GM19099 (cell line): ENCODE measurements around the gene SPOCK3.

Experiments used
- POLR2A ChIP-seq: IDR thresholded peaks from 3 replicates; pipeline ENCODE4 v1.6.1; 2011; ENCODE audit warnings: low read depth; ENCODE audit not compliant: insufficient read length; ENCODE audit errors: extremely low read depth

SPOCK3 gene

DNA sequence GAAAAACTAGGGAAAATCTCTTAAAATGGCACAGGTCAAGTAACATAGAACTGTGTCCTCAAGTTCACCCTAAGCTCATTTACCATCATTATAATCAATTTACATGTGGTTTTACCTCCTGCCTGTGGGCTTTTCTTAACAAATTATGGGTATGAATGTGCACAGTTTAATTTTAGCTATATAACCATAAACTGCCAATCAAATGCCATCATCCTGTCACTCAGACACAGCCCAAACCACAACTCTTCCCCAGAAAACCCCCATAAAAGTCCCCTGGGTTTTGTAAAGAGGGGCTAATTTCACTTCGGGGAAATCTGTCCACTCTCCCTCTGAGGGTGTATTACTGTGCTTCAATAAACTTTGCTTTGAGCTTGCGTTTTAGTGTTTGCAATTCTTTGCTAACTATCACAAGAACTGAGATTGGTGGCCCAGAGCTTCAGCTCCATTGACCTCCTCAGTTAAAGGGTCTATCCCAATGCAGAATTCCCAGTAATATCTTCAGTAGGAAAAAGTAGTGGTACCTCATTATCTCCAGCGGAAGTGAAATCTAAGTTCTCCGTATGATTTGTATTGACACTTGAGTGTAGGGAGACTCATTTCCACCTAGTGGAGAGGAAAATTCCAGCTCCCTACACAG is 394.6 kb downstream of the SPOCK3 start:
- no peak for TF ChIP-seq POLR2A

DNA sequence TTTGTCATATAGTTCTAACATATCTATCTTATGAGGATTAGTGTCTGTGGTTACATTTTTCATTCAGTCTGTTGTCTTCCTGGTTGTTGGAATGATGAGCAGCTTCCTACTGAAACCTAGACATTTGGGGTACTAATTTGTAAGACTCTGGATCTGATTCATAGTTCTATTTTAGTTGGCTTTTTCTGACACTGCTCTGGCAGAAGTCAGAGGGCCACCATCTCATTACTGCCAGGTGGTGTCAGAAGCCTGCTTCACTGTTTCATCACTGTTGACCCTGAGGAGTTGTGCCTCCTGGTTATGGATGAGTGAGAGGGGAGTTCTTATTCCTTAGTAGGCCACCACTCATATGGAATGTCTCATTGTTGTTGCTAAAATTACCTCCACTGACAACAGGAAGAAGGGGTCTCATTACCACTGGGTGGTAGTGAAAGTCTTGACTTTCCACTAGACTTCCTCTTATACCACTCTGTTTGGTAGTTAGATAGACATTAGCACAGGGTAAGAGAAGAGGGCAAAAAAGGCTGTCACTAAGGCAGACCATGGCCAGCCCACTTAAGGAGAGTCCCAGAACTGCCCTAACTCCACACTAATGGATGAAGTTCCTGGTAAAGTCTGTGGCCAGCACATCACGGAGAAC is 395.2 kb downstream of the SPOCK3 start:
- TF ChIP-seq POLR2A: no peak

GRCh38 chr4:166836865-166837264 is 397.4 kb downstream of the SPOCK3 start:
- no peak for TF ChIP-seq POLR2A

DNA sequence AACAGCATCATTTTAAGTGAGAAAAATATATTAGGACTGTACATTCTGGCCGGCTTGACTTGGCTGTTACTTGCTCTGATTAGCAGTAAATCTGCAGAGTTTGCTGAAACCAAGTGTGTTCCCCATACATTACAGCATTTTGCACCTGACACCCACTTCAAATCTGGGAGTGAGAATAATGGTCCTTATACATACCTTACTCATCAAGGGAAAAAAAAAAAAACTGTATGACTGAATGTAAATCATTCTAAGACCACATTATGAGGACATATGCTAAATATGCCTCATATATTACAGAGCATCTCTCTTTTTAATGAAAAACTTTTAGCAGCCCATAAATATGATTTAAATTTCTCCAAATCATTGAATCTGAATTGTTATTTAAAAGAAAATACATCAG is 406.7 kb downstream of the SPOCK3 start:
- no peak for TF ChIP-seq POLR2A

GRCh38 chr4:166827167-166827566 is 407.1 kb downstream of the SPOCK3 start:
- TF ChIP-seq POLR2A: no peak

DNA sequence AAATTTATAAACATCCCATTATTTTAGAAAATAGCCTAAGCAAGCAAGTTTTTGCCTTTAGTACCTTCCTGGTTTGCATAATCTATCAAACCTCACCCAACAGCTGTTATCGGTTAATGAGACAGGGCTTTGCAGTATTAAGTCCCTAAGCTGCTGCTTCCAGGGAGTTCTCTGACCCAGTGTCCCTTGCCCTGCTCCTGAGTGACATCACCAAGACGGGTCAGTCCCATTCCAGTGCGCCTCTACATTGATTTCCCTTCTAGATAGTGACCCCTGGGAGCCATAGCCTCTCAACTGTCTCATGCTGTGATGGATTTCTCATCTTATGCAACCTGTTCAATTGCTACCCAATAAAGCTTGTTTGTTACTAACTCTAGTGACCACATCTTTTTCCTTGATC is 410.4 kb downstream of the SPOCK3 start:
- no peak for TF ChIP-seq POLR2A

GRCh38 chr4:166823126-166823525 is 411.2 kb downstream of the SPOCK3 start:
- no peak for TF ChIP-seq POLR2A

- no peak for TF ChIP-seq POLR2A
Observed at GRCh38 chr4:166822386-166822785, 411.9 kb downstream of the SPOCK3 start.

DNA sequence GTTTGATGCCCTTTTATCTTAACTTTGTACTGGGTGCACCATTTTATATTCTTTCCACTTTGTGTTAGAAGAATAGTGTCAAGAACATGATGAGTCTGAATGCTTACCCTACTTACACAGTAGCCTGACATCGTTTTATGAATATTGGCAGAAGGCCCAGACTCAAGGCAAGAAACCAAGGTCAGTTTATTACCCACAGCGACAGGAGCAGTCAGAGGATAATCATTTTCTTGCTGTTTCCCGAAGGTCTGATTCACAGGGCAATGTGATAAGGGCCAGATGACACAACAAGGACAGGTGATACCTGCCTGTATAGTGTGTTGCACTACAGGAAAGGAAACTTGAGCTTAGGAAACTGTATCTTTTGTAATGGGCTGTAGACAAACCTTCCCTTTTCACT is 417.4 kb downstream of the SPOCK3 start:
- no peak for TF ChIP-seq POLR2A

DNA sequence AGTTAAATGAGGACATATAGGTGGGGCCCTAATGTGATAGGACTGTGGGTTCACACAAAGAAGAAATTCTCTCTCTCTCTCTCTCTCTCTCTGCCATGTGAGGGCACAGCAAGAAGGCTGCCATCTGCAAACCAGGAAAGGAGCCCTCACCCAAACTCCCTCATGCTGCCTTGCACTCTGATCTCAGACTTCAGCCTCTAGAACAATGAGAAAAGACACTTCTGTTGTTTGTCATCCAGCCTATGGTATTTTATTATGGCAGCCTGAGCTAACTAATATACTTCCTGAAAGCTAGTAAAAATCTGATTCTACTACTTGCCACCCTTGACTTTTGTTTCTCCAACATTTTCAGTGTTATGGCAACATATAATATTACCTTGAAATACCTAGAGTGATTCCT is 425.9 kb downstream of the SPOCK3 start:
- TF ChIP-seq POLR2A: no peak

GRCh38 chr4:166802346-166802745 is 431.9 kb downstream of the SPOCK3 start:
- TF ChIP-seq POLR2A: no peak

DNA sequence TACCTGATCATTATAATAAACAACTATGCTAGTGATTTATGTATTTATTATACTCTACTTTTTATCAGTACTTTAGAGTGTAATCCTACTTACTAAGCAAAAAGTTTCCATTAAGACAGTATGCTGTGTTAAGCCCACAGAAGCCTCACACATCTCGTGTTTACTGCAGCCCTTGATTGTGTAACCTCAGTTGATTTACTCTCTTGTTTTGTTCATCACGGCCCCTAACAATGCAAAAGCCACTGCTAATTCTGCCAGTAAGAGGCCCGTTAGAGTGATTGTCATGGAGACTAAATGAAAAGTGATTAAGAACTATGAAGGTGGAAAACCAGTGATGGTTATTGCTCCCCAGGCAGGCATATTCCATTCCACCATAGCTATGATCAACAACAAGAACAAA is 436.2 kb downstream of the SPOCK3 start:
- TF ChIP-seq POLR2A: no peak

- TF ChIP-seq POLR2A: no peak
Observed at GRCh38 chr4:166777760-166778159, 456.5 kb downstream of the SPOCK3 start.

DNA sequence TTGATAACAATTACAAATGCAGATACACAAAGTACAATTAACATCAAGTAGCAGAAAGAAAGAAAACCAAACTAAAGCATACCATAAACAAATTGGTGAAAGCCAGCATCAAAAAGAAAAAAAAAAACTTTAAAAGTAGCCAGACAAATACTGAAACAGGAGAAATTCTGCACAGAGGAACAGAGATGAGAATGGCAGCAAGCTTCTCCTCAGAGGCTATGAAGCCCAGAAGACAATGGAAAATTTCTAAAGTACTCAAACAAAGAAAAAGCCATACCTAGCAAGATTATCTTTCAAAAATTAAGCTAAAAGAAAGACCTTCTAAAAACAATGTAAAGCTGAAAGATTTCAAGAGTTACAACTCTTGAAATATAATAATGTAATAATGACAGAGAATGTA is 471.3 kb downstream of the SPOCK3 start:
- no peak for TF ChIP-seq POLR2A

DNA sequence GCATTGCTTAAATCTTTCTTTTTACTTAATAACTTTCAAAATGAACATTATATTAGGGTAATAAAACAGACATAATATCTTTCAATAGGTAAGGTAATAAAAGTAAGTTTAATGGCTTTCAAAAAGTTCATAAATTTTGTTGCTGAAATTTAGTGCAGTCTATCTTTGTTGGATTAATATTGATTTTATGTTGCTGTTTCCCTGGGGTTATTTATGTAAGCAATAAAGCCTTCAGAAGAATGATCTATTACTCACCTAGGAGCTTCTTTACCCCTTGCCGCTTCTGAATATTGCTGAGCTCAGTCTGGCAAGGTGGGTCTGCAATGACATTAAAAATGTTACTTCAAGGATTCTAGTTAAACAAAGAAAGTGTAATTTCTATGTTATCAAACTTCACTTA is 492.6 kb downstream of the SPOCK3 start:
- TF ChIP-seq POLR2A: no peak

GRCh38 chr4:166737430-166737829 is 496.9 kb downstream of the SPOCK3 start:
- no peak for TF ChIP-seq POLR2A

DNA sequence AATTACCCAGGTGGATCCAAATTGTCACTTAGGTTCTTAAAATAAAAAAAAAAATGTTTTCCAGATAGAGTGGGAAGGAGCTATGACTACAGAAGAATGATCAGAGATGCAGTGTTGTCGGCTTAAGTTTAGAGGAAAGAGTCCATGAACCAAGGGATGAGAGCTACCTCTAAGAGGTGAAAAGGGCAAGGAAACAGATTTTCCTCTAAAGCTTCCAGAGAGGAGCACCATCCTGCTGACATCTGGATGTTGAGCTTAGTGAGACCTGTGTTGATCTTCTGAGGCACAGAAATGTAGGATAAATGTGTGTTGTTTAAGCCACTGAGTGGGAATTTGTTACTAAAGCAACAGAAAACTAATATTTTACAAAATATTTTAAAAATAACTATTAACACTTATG is 498.7 kb downstream of the SPOCK3 start:
- TF ChIP-seq POLR2A: no peak
